NCI-H1048 (cell line): ENCODE measurements around the gene ICAM4.
"Not testable (repeated sequence)": the region's sequence is repeated elsewhere in the genome, so short reads cannot be mapped to it uniquely, and the experiment has no call there.

Experiments used
- DNase-seq: peaks from one replicate; lab custom pipeline; 2025; lab: John Stamatoyannopoulos, UW

The ICAM4 gene

GRCh38 chr19:10318807-10319682 lies 32.3 kb downstream of the ICAM4 start:
- DNase-seq = no peak

GRCh38 chr19:10320602-10321416 lies 34.1 kb downstream of the ICAM4 start:
- no peak for DNase-seq

GRCh38 chr19:10321417-10321797 lies 34.7 kb downstream of the ICAM4 start:
- DNase-seq = no peak

- DNase-seq = no peak
These were observed 35.4 kb downstream of the ICAM4 start for GRCh38 chr19:10321874-10322835.

- DNase-seq = no peak
These were observed 39.0 kb downstream of the ICAM4 start for GRCh38 chr19:10325732-10326131.

GRCh38 chr19:10327793-10328192 lies 41.0 kb downstream of the ICAM4 start:
- DNase-seq = no peak

GRCh38 chr19:10328558-10329429 lies 42.0 kb downstream of the ICAM4 start:
- no peak for DNase-seq

GRCh38 chr19:10329555-10329954 lies 42.8 kb downstream of the ICAM4 start:
- DNase-seq = no peak

- DNase-seq = no peak
These were observed 45.6 kb downstream of the ICAM4 start for GRCh38 chr19:10332158-10332964.

- DNase-seq = peak; percentile 87
These were observed 46.4 kb downstream of the ICAM4 start, which contains the start of gene RAVER1 for GRCh38 chr19:10332965-10333757. Gene RAVER1, minus strand, starts transcription at chr19:10333529. Its CDS starts 22 bp downstream, at chr19:10333507.

- no peak for DNase-seq
These were observed 47.2 kb downstream of the ICAM4 start for GRCh38 chr19:10333758-10334587.

- peak; percentile 68 for DNase-seq
These were observed 48.0 kb downstream of the ICAM4 start for GRCh38 chr19:10334588-10335351.

GRCh38 chr19:10335352-10335985 lies 48.7 kb downstream of the ICAM4 start:
- no peak for DNase-seq

- DNase-seq = not testable (repeated sequence)
These were observed 50.0 kb downstream of the ICAM4 start for GRCh38 chr19:10336725-10337124.
